ENCODE measurements around the gene SALL3.

SALL3 gene

DNA sequence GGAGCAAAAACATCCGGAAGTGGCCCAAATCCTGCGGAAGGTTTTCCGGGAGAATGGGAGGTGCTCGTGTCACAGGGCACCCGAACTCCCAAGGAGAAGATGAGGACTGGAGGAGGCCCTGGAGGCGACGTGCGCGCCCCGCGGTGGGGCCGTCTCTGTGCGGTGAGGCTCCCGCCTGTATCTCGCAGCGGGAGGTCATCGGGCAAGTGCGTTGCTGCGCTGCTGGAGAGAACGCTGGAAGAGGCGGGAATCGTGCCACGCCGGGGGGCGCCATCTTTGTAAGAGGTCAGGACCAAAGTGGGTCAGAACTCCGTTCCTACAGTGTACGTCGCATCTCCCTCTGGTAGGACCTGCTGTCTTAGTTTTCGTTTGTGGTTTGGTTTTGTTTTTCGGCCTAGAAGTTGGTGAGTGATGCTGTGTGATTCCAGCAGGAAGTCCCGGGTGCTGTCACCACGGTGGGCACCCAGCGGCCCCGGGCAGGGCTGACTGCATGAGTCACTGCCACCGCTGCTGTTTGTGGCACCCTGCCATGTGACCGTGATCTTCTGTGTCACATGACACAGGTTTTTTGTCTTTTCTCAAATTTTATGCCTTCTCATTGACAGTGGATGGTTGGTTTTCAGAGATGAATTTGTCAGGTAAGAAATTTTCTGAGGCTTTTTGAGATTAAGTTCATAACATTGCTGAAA lies 68.1 kb downstream of the SALL3 start:
- Histone ChIP-seq H2AFZ (ENCODE audit: insufficient read depth, low read length, poor library complexity) (no peak overlapping the region), H3K4me2 (ENCODE audit: low read length) (no peak overlapping the region), H4K12ac (ENCODE audit: low read depth, low read length) (no peak overlapping the region), H3K18ac (ENCODE audit: low read length) (no peak overlapping the region), H3K27ac (ENCODE audit: low read depth, low read length) (no peak overlapping the region), H3K79me1 (ENCODE audit: low read length) (no peaks in the 10 kb centered on the region), H2BK12ac (ENCODE audit: low read length) (no peak overlapping the region), H2AK5ac (ENCODE audit: low read length) (no peak overlapping the region), H3K36me3 (ENCODE audit: control insufficient read depth in 1 of 2, insufficient read depth in 2 of 2, low read length in 2 of 2) (no peaks in the 10 kb centered on the region), H3K27me3 (ENCODE audit: insufficient read depth, low read length) (no peaks in the 10 kb centered on the region), H4K8ac (ENCODE audit: low read depth, low read length) (no peak overlapping the region), H4K91ac (ENCODE audit: low read depth, low read length) (no peak overlapping the region), H3K4me3 (ENCODE audit: low read depth, low read length) (no peak overlapping the region), H3K4me1 (ENCODE audit: control insufficient read depth in 1 of 2, insufficient read depth in 2 of 2, low read length in 2 of 2) (no peaks in the 10 kb centered on the region), H2BK120ac (ENCODE audit: insufficient read depth, low read length, poor library complexity) (no peak overlapping the region), H3K9ac (ENCODE audit: low read length) (no peak overlapping the region), H3K23ac (ENCODE audit: low read length) (no peak overlapping the region), H3K79me2 (ENCODE audit: control insufficient read depth, insufficient read depth, low read length, poor library complexity) (no peaks in the 10 kb centered on the region), H3K4ac (ENCODE audit: low read depth, low read length) (no peak overlapping the region), H3K9me3 (ENCODE audit: insufficient read depth, low read depth, low read length) (peaks cover 5% of the 10 kb centered on the region), H2BK5ac (ENCODE audit: low read depth, low read length, poor library complexity) (no peak overlapping the region), H3K14ac (ENCODE audit: low read length) (no peak overlapping the region)
- WGBS (ENCODE audit: extremely low coverage, insufficient coverage, insufficient read length): no CpG with 5 or more reads among the region's 36 CpGs
- DNase-seq: no peak

DNA sequence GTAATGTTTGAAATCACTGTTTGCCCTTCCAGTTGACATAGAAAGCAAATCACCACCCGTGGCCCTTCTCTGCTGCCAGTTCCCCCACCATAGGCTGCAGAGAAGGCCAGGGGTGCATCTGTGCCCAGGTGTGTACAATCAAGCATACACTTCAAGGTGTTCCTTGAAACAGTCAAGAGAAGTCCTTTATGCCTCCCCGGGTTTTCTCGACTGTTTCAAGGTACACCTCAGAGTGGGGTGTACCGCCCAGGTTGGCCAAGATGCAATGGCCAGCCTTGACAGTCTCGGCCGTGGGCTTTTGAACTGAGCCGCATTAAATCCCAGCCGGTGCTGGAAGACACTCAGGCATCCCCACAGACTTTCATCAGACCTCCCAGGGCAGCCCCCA lies 68.6 kb downstream of the SALL3 start:
- no peak overlapping the region for H2AK5ac ChIP-seq (ENCODE audit: low read length)
- H2BK120ac ChIP-seq (ENCODE audit: insufficient read depth, low read length, poor library complexity): no peak overlapping the region
- no peak overlapping the region for H4K12ac ChIP-seq (ENCODE audit: low read depth, low read length)
- no peaks in the 10 kb centered on the region for H3K79me1 ChIP-seq (ENCODE audit: low read length)
- no peak overlapping the region for H2BK12ac ChIP-seq (ENCODE audit: low read length)
- no peak overlapping the region for H2AFZ ChIP-seq (ENCODE audit: insufficient read depth, low read length, poor library complexity)
- no peak overlapping the region for H3K4ac ChIP-seq (ENCODE audit: low read depth, low read length)
- no peak overlapping the region for H4K8ac ChIP-seq (ENCODE audit: low read depth, low read length)
- H3K9ac ChIP-seq (ENCODE audit: low read length): no peak overlapping the region
- no peak overlapping the region for H4K91ac ChIP-seq (ENCODE audit: low read depth, low read length)
- H3K9me3 ChIP-seq (ENCODE audit: insufficient read depth, low read depth, low read length): peaks cover 5% of the 10 kb centered on the region
- WGBS (ENCODE audit: extremely low coverage, insufficient coverage, insufficient read length): no CpG with 5 or more reads among the region's 8 CpGs
- DNase-seq: no peak
- no peaks in the 10 kb centered on the region for H3K36me3 ChIP-seq (ENCODE audit: control insufficient read depth in 1 of 2, insufficient read depth in 2 of 2, low read length in 2 of 2)
- H3K27ac ChIP-seq (ENCODE audit: low read depth, low read length): no peak overlapping the region
- no peaks in the 10 kb centered on the region for H3K4me1 ChIP-seq (ENCODE audit: control insufficient read depth in 1 of 2, insufficient read depth in 2 of 2, low read length in 2 of 2)
- H3K14ac ChIP-seq (ENCODE audit: low read length): no peak overlapping the region
- no peak overlapping the region for H3K23ac ChIP-seq (ENCODE audit: low read length)
- H3K18ac ChIP-seq (ENCODE audit: low read length): no peak overlapping the region
- H3K4me3 ChIP-seq (ENCODE audit: low read depth, low read length): no peak overlapping the region
- no peaks in the 10 kb centered on the region for H3K27me3 ChIP-seq (ENCODE audit: insufficient read depth, low read length)
- no peak overlapping the region for H3K4me2 ChIP-seq (ENCODE audit: low read length)
- no peaks in the 10 kb centered on the region for H3K79me2 ChIP-seq (ENCODE audit: control insufficient read depth, insufficient read depth, low read length, poor library complexity)
- H2BK5ac ChIP-seq (ENCODE audit: low read depth, low read length, poor library complexity): no peak overlapping the region

DNA sequence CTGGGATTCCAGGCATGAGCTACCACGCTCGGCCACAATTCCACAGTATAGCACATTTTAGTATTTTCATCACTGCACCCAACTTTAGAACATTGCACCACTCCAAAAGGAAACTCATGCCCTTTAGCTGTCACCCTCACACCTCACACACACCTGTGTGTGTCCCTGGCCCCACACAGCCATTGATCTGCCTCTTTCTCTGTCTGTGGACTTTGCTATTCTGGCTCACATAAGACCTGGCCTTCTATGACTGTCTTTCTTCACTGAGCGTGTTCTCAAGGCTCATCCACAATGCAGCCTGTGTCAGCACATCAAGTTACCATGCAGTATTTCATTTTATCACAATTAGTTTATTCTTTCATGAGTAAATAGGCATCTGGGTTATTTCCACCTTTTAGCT lies 69.9 kb downstream of the SALL3 start:
- no peak overlapping the region for H2BK12ac ChIP-seq (ENCODE audit: low read length)
- no peak overlapping the region for H3K4ac ChIP-seq (ENCODE audit: low read depth, low read length)
- no peak overlapping the region for H4K91ac ChIP-seq (ENCODE audit: low read depth, low read length)
- peaks cover 5% of the 10 kb centered on the region for H3K9me3 ChIP-seq (ENCODE audit: insufficient read depth, low read depth, low read length)
- no peak overlapping the region for H2BK5ac ChIP-seq (ENCODE audit: low read depth, low read length, poor library complexity)
- H3K9ac ChIP-seq (ENCODE audit: low read length): no peak overlapping the region
- H2AK5ac ChIP-seq (ENCODE audit: low read length): no peak overlapping the region
- H3K79me2 ChIP-seq (ENCODE audit: control insufficient read depth, insufficient read depth, low read length, poor library complexity): no peaks in the 10 kb centered on the region
- no peak overlapping the region for H3K18ac ChIP-seq (ENCODE audit: low read length)
- H4K12ac ChIP-seq (ENCODE audit: low read depth, low read length): no peak overlapping the region
- no peaks in the 10 kb centered on the region for H3K4me1 ChIP-seq (ENCODE audit: control insufficient read depth in 1 of 2, insufficient read depth in 2 of 2, low read length in 2 of 2)
- H3K27me3 ChIP-seq (ENCODE audit: insufficient read depth, low read length): no peaks in the 10 kb centered on the region
- no peak for DNase-seq
- WGBS (ENCODE audit: extremely low coverage, insufficient coverage, insufficient read length): no CpG with 5 or more reads among the region's 3 CpGs
- no peak overlapping the region for H3K27ac ChIP-seq (ENCODE audit: low read depth, low read length)
- H3K23ac ChIP-seq (ENCODE audit: low read length): no peak overlapping the region
- H2AFZ ChIP-seq (ENCODE audit: insufficient read depth, low read length, poor library complexity): no peak overlapping the region
- no peak overlapping the region for H3K14ac ChIP-seq (ENCODE audit: low read length)
- H3K4me3 ChIP-seq (ENCODE audit: low read depth, low read length): no peak overlapping the region
- no peaks in the 10 kb centered on the region for H3K79me1 ChIP-seq (ENCODE audit: low read length)
- no peak overlapping the region for H4K8ac ChIP-seq (ENCODE audit: low read depth, low read length)
- H2BK120ac ChIP-seq (ENCODE audit: insufficient read depth, low read length, poor library complexity): no peak overlapping the region
- H3K36me3 ChIP-seq (ENCODE audit: control insufficient read depth in 1 of 2, insufficient read depth in 2 of 2, low read length in 2 of 2): no peaks in the 10 kb centered on the region
- H3K4me2 ChIP-seq (ENCODE audit: low read length): no peak overlapping the region

All from trophoblast cell (in vitro differentiated cells and primary cell).